Measurements from ENCODE around the gene SYTL4. TPM values are rescaled to one million over a fixed set of nuclear protein-coding genes. Genes with fewer than 3 reads are reported as not detected.

The SYTL4 gene
- total and polyA plus RNA-seq, 2 of the 13 experiments (the other 11 are each of a cell fraction or from before 2014, with no cell fraction given): 0.41 to 0.73 TPM

DNA sequence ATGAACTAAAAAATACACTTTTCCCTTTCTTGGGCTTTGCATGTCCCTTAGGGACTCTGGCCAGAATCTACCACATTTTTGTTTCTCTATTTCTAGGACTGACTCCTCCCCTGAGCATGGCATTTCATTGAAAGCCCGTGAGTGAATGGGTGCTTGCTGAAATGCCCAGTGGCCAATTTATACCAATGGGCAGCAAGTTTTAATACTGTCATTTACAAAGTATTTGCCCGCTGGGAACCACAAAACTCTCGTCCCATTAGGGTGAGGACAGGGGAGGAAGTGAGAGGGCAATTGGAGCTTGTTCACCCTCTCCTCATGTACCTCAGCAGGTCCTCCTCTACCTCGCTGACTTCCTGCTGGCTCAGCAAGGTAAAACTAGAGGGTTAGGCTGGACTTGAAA is 86.8 kb downstream of the SYTL4 start:
- Histone ChIP-seq H3K27me3 (ENCODE audit: control insufficient read depth in 1 of 2, insufficient read depth in 2 of 2, low read length in 2 of 2) (no peaks in the 10 kb centered on the region), H4K20me1 (ENCODE audit: insufficient read depth, low read length) (no peaks in the 10 kb centered on the region), H3K79me2 (ENCODE audit: insufficient read depth, low read length) (no peaks in the 10 kb centered on the region), H3K9ac (ENCODE audit: insufficient read depth, low read depth, low read length) (no peak overlapping the region), H3K27ac (ENCODE audit: extremely low read length, insufficient read depth, low read length) (no peak overlapping the region), H3K4me2 (ENCODE audit: low read depth, low read length) (no peak overlapping the region), H2AFZ (ENCODE audit: low read length) (no peak overlapping the region), H3K4me1 (ENCODE audit: insufficient read depth, low read length) (peaks cover 66% of the 10 kb centered on the region), H3K36me3 (replicated peaks in 1 of 2; ENCODE audit: control insufficient read depth in 1 of 2, insufficient read depth in 2 of 2, low read length in 2 of 2) (no peaks in the 10 kb centered on the region), H3K9me3 (ENCODE audit: low read length) (no peaks in the 10 kb centered on the region), H3K4me3 (replicated peaks in 1 of 3; ENCODE audit: insufficient read depth in 1 of 3, low read depth in 2 of 3, low read length in 3 of 3) (no peak overlapping the region)
- ChIA-PET POLR2A (interaction anchor here (5.1 kb wide), 1 partner anchor 8 kb away, joined by 67 read pairs; the partner anchor contains the start of gene TSPAN6), CTCF (ENCODE audit: low intra/inter-chr PET ratio, low total read pairs) (no interaction called here)
- WGBS (ENCODE audit: low lambda C conversion rate): 95% methylated on average over 3 of the region's 4 CpGs
- ATAC-seq: no peak
- DNase-seq (ENCODE audit: low spot score): no peak
- no TSS peak for BruUV-seq (replicated peaks)
- intact Hi-C loops (cut with micrococcal nuclease; ENCODE audit: unreplicated experiment) (no loop called here), in situ Hi-C loops (cut with HindIII; ENCODE audit: extremely low pct_ligation_motif_present, low pct_unique_long_range_greater_than_20kb) (no loop called here)
- no peak for FAIRE-seq
- no peak for TF ChIP-seq ZSCAN21 (CRISPR knock-in tag; IDR thresholded peaks at IDR 0.05; ENCODE audit: borderline replicate concordance)
- TF ChIP-seq, protein P1, sequence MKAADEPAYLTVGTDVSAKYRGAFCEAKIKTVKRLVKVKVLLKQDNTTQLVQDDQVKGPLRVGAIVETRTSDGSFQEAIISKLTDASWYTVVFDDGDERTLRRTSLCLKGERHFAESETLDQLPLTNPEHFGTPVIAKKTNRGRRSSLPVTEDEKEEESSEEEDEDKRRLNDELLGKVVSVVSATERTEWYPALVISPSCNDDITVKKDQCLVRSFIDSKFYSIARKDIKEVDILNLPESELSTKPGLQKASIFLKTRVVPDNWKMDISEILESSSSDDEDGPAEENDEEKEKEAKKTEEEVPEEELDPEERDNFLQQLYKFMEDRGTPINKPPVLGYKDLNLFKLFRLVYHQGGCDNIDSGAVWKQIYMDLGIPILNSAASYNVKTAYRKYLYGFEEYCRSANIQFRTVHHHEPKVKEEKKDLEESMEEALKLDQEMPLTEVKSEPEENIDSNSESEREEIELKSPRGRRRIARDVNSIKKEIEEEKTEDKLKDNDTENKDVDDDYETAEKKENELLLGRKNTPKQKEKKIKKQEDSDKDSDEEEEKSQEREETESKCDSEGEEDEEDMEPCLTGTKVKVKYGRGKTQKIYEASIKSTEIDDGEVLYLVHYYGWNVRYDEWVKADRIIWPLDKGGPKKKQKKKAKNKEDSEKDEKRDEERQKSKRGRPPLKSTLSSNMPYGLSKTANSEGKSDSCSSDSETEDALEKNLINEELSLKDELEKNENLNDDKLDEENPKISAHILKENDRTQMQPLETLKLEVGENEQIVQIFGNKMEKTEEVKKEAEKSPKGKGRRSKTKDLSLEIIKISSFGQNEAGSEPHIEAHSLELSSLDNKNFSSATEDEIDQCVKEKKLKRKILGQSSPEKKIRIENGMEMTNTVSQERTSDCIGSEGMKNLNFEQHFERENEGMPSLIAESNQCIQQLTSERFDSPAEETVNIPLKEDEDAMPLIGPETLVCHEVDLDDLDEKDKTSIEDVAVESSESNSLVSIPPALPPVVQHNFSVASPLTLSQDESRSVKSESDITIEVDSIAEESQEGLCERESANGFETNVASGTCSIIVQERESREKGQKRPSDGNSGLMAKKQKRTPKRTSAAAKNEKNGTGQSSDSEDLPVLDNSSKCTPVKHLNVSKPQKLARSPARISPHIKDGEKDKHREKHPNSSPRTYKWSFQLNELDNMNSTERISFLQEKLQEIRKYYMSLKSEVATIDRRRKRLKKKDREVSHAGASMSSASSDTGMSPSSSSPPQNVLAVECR (CRISPR knock-in tag; IDR thresholded peaks at IDR 0.05; ENCODE audit: borderline replicate concordance): no peak
- no peak for TF ChIP-seq POGZ (CRISPR knock-in tag; IDR thresholded peaks at IDR 0.05)
- no peak for TF ChIP-seq ZNF432 (CRISPR knock-in tag; IDR thresholded peaks at IDR 0.05; ENCODE audit: borderline replicate concordance)
- no peak for TF ChIP-seq IRF2 (CRISPR knock-in tag; IDR thresholded peaks at IDR 0.05)
- no peak for TF ChIP-seq EHMT2 (IDR thresholded peaks at IDR 0.05; ENCODE audit: borderline replicate concordance, low read depth, low read length)
- no peak for TF ChIP-seq BORCS8-MEF2B (CRISPR knock-in tag; IDR thresholded peaks at IDR 0.05)
- no peak for TF ChIP-seq ZNF225 (CRISPR knock-in tag; IDR thresholded peaks at IDR 0.05)
- TF ChIP-seq, protein P2, sequence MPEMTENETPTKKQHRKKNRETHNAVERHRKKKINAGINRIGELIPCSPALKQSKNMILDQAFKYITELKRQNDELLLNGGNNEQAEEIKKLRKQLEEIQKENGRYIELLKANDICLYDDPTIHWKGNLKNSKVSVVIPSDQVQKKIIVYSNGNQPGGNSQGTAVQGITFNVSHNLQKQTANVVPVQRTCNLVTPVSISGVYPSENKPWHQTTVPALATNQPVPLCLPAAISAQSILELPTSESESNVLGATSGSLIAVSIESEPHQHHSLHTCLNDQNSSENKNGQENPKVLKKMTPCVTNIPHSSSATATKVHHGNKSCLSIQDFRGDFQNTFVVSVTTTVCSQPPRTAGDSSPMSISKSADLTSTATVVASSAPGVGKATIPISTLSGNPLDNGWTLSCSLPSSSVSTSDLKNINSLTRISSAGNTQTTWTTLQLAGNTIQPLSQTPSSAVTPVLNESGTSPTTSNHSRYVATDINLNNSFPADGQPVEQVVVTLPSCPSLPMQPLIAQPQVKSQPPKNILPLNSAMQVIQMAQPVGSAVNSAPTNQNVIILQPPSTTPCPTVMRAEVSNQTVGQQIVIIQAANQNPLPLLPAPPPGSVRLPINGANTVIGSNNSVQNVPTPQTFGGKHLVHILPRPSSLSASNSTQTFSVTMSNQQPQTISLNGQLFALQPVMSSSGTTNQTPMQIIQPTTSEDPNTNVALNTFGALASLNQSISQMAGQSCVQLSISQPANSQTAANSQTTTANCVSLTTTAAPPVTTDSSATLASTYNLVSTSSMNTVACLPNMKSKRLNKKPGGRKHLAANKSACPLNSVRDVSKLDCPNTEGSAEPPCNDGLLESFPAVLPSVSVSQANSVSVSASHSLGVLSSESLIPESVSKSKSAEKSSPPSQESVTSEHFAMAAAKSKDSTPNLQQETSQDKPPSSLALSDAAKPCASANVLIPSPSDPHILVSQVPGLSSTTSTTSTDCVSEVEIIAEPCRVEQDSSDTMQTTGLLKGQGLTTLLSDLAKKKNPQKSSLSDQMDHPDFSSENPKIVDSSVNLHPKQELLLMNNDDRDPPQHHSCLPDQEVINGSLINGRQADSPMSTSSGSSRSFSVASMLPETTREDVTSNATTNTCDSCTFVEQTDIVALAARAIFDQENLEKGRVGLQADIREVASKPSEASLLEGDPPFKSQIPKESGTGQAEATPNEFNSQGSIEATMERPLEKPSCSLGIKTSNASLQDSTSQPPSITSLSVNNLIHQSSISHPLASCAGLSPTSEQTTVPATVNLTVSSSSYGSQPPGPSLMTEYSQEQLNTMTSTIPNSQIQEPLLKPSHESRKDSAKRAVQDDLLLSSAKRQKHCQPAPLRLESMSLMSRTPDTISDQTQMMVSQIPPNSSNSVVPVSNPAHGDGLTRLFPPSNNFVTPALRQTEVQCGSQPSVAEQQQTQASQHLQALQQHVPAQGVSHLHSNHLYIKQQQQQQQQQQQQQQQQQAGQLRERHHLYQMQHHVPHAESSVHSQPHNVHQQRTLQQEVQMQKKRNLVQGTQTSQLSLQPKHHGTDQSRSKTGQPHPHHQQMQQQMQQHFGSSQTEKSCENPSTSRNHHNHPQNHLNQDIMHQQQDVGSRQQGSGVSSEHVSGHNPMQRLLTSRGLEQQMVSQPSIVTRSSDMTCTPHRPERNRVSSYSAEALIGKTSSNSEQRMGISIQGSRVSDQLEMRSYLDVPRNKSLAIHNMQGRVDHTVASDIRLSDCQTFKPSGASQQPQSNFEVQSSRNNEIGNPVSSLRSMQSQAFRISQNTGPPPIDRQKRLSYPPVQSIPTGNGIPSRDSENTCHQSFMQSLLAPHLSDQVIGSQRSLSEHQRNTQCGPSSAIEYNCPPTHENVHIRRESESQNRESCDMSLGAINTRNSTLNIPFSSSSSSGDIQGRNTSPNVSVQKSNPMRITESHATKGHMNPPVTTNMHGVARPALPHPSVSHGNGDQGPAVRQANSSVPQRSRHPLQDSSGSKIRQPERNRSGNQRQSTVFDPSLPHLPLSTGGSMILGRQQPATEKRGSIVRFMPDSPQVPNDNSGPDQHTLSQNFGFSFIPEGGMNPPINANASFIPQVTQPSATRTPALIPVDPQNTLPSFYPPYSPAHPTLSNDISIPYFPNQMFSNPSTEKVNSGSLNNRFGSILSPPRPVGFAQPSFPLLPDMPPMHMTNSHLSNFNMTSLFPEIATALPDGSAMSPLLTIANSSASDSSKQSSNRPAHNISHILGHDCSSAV (CRISPR knock-in tag; IDR thresholded peaks at IDR 0.05; ENCODE audit: borderline replicate concordance): no peak
- no peak for TF ChIP-seq MED13 (CRISPR knock-in tag; IDR thresholded peaks at IDR 0.05)
- no peak for TF ChIP-seq ZNF616 (CRISPR knock-in tag; IDR thresholded peaks at IDR 0.05; ENCODE audit: low read depth)
- TF ChIP-seq PLRG1 (conservative IDR thresholded peaks at IDR 0.05): no peak
- TF ChIP-seq, protein P3, sequence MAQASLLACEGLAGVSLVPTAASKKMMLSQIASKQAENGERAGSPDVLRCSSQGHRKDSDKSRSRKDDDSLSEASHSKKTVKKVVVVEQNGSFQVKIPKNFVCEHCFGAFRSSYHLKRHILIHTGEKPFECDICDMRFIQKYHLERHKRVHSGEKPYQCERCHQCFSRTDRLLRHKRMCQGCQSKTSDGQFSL (CRISPR knock-in tag; IDR thresholded peaks at IDR 0.05): no peak

Data from HepG2 (cell line).